HG02852 (cell line): ENCODE measurements around the gene ELMOD3.
"Not testable (repeated sequence)": the region's sequence is repeated elsewhere in the genome, so short reads cannot be mapped to it uniquely, and the experiment has no call there.

Source experiments
- ATAC-seq: cut with Tn5 transposase; IDR thresholded peaks from one replicate; pipeline ENCODE4 v1.9.1; 2021; ENCODE audit warnings: mild to moderate bottlenecking, moderate library complexity; ENCODE audit not compliant: unreplicated experiment

Gene ELMOD3

GRCh38 chr2:85439569-85439968 lies 85.0 kb downstream of the ELMOD3 start:
- ATAC-seq: not testable (repeated sequence)

- no peak for ATAC-seq
These were observed 85.4 kb downstream of the ELMOD3 start for GRCh38 chr2:85439986-85440385.

- no peak for ATAC-seq
These were observed 86.2 kb downstream of the ELMOD3 start for GRCh38 chr2:85440729-85441128.
